Erythroblast (primary cell): ENCODE results near the gene PUS10.

Source experiments
- GATA1 ChIP-seq: IDR thresholded peaks from 2 replicates; pipeline ENCODE4 v1.6.1; 2011; ENCODE audit warnings: low read depth, mild to moderate bottlenecking, control low read depth, low read length, moderate library complexity
- POLR2A ChIP-seq: IDR thresholded peaks from 2 replicates; pipeline ENCODE4 v1.6.1; 2011; ENCODE audit warnings: mild to moderate bottlenecking, low read length

GRCh38 chr2:61055557-61055956, 37.5 kb upstream of the PUS10 start:
- TF ChIP-seq POLR2A: no peak
- TF ChIP-seq GATA1: no peak
